OCI-LY7 (cell line): Measurements from ENCODE around the gene SEC22C. TPM values are rescaled to one million over a fixed set of nuclear protein-coding genes. Genes with fewer than 3 reads are reported as not detected.

Experiments
- BruUV-seq: library from RNA; stranded (reverse); fragments of 400-500 nt; replicated peaks from 2 replicates; lab custom pipeline; 2021; lab: Mats Ljungman, UMichigan
- CTCF ChIA-PET: fragments of 300-600 bp; sonication (Branson Sonifier 250); formaldehyde crosslinking; loops from one replicate; lab custom pipeline; 2022; ENCODE audit warnings: antibody characterized with exemption; ENCODE audit not compliant: unreplicated experiment; lab: Charles Lee
- POLR2A ChIA-PET: fragments of 300-600 bp; sonication (Branson Sonifier 250); formaldehyde crosslinking; loops from one replicate; lab custom pipeline; 2022; ENCODE audit warnings: antibody characterized with exemption; lab: Charles Lee
- DNase-seq: peaks from one replicate; pipeline ENCODE4 v3.0.0-alpha.2; 2015; ENCODE audit warnings: low spot score
- H2AFZ ChIP-seq: fragments of 200-600 bp; sonication (generic), shearing (Covaris generic); 2 replicates; pipeline ENCODE4 v1.6.1; 2014; ENCODE audit warnings: mild to moderate bottlenecking, antibody characterized with exemption, low read length, moderate library complexity
- H3K27ac ChIP-seq: fragments of 200-600 bp; sonication (generic); 2 replicates; pipeline ENCODE4 v1.5.1; 2014; ENCODE audit warnings: mixed run types, low read depth, mild to moderate bottlenecking, moderate library complexity, low read length, inconsistent platforms; ENCODE audit not compliant: poor library complexity, severe bottlenecking
- H3K36me3 ChIP-seq: fragments of 200-600 bp; sonication (generic); 2 replicates; pipeline ENCODE4 v1.6.1; 2014; ENCODE audit warnings: mild to moderate bottlenecking, antibody characterized with exemption, low read length, moderate library complexity, mixed read lengths; ENCODE audit not compliant: insufficient read depth
- H3K4me1 ChIP-seq: fragments of 200-600 bp; sonication (generic); 2 replicates; pipeline ENCODE4 v1.5.1; 2014; ENCODE audit warnings: mild to moderate bottlenecking, low read length; ENCODE audit not compliant: insufficient read depth, poor library complexity, severe bottlenecking
- H3K4me2 ChIP-seq: fragments of 200-600 bp; sonication (generic); 2 replicates; pipeline ENCODE4 v1.6.1; 2014; ENCODE audit warnings: mild to moderate bottlenecking, low read length
- H3K4me3 ChIP-seq: fragments of 200-600 bp; sonication (generic); 2 replicates; pipeline ENCODE4 v1.5.1; 2014; ENCODE audit warnings: mild to moderate bottlenecking, low read depth, low read length; ENCODE audit not compliant: poor library complexity, severe bottlenecking
- H3K79me2 ChIP-seq: fragments of 200-600 bp; sonication (generic); 2 replicates; pipeline ENCODE4 v1.6.1; 2016; ENCODE audit warnings: low read depth, mild to moderate bottlenecking, low read length, moderate library complexity, mixed read lengths; ENCODE audit not compliant: insufficient read depth
- H3K9me2 ChIP-seq: fragments of 200-600 bp; sonication (generic); 2 replicates; pipeline ENCODE4 v1.6.1; 2016; ENCODE audit warnings: mild to moderate bottlenecking, low read length, mixed read lengths; ENCODE audit not compliant: insufficient read depth
- H3K9me3 ChIP-seq: fragments of 200-600 bp; sonication (generic); 2 replicates; pipeline ENCODE4 v1.6.1; 2014; ENCODE audit warnings: mild to moderate bottlenecking, mixed run types, low read length, mixed read lengths
- H4K20me1 ChIP-seq: fragments of 200-600 bp; sonication (generic); 2 replicates; pipeline ENCODE4 v1.6.1; 2014; ENCODE audit warnings: mild to moderate bottlenecking, antibody characterized with exemption, low read length, moderate library complexity, mixed read lengths; ENCODE audit not compliant: insufficient read depth
- EZH2phosphoT487 ChIP-seq: fragments of 200-600 bp; sonication (generic); IDR thresholded peaks from 2 replicates; pipeline ENCODE4 v1.6.1; 2018; ENCODE audit warnings: low read depth, borderline replicate concordance, mild to moderate bottlenecking, mixed run types, antibody characterized with exemption, low read length, moderate library complexity, mixed read lengths
- intact Hi-C: fragments of 100-400 bp; cut with micrococcal nuclease; formaldehyde crosslinking; loops from one replicate; pipeline ENCODE4 v1.10.0; 2022; ENCODE audit not compliant: unreplicated experiment
- total RNA-seq, 2 experiments: library from RNA; depleted of rRNA in 1 of 2; stranded (reverse); fragments of >200 nt in 1 of 2; shearing (Covaris generic) in 1 of 2; gene quantifications; 2 replicates each; pipeline ENCODE4 v1.2.3, GENCODE V29; 2014 to 2022
- TF ChIP-seq, protein P1 (sequence below): fragments of 200-600 bp; sonication (generic); conservative IDR thresholded peaks from 2 replicates; pipeline ENCODE4 v1.5.1; 2014; ENCODE audit warnings: mild to moderate bottlenecking, antibody characterized with exemption, low read length, moderate library complexity, mixed read lengths

SEC22C gene
- total RNA-seq, 2 experiments from 2014 or later: 33.0 to 36.2 TPM

DNA sequence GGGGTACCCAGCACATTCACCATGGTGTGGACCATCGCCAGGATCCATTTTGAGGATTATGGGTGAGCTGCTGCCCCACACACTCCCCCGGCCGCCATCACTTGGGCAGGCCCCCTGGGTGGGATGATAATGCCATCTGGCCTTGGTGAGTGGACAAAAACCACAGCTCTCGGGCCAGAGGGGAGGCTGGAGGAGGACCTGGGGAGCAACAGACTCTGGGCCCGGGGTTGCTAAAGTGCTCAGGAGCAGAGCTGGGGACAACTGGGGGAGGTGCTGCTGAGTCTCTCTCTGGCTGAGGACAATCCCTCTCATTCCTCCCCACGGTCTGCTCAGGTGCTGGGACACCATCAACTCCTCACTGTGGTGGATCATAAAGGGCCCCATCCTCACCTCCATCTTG lies 50.3 kb downstream of the SEC22C start:
- no peak overlapping the region for H3K4me2 ChIP-seq
- no peaks in the 10 kb centered on the region for H3K9me2 ChIP-seq
- intact Hi-C loops: no loop called here
- POLR2A ChIA-PET: no interaction called here
- no peaks in the 10 kb centered on the region for H3K4me1 ChIP-seq
- no peak overlapping the region for H2AFZ ChIP-seq
- no TSS peak for BruUV-seq
- H3K4me3 ChIP-seq: no peak overlapping the region
- no peak for DNase-seq
- no peaks in the 10 kb centered on the region for H3K9me3 ChIP-seq
- CTCF ChIA-PET: no interaction called here
- no peak overlapping the region for H3K27ac ChIP-seq
- no peaks in the 10 kb centered on the region for H4K20me1 ChIP-seq
- no peaks in the 10 kb centered on the region for H3K36me3 ChIP-seq
- TF ChIP-seq, protein P1, sequence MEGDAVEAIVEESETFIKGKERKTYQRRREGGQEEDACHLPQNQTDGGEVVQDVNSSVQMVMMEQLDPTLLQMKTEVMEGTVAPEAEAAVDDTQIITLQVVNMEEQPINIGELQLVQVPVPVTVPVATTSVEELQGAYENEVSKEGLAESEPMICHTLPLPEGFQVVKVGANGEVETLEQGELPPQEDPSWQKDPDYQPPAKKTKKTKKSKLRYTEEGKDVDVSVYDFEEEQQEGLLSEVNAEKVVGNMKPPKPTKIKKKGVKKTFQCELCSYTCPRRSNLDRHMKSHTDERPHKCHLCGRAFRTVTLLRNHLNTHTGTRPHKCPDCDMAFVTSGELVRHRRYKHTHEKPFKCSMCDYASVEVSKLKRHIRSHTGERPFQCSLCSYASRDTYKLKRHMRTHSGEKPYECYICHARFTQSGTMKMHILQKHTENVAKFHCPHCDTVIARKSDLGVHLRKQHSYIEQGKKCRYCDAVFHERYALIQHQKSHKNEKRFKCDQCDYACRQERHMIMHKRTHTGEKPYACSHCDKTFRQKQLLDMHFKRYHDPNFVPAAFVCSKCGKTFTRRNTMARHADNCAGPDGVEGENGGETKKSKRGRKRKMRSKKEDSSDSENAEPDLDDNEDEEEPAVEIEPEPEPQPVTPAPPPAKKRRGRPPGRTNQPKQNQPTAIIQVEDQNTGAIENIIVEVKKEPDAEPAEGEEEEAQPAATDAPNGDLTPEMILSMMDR: no peak
- no peak for TF ChIP-seq EZH2phosphoT487
- no peaks in the 10 kb centered on the region for H3K79me2 ChIP-seq

DNA sequence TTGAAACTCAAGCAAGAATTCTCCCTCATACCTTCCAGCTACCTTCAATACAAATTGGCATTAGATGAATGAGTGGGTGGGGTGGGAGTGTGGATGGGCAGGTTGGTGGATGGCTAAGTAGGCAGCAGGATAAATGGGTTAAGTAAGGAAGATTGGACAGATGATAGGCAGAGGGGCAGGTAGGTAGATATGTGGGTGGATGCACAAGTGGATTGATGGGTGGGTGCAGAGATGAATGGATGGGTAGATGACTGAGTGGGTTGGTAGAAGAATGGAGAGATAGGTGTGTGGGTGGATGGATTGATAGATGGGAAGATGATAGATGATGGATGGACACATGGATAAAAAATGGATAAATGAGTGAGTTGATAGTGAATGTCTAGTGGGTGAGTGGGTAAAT lies 51.7 kb downstream of the SEC22C start:
- Histone ChIP-seq H3K27ac (no peak overlapping the region), H3K4me1 (no peaks in the 10 kb centered on the region)

DNA sequence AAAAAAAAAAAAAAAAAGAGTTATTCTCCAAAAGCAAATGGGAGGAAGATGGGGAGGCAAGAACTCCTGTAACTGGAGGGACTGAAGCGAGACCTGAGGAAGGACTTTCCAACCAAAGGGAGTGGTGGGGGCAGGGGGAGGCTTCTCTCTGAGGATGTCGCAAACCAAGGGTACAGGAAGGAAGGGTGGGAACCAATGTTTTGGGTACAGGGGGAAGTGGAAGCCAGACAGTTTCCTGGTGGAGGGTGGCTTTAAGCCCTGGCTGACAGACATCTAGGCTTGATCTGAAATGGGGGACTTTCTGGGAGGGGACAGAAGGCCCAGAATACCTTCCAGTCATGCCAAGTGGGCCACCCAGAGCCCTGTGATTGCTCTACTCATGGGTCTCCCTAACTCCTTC lies 52.3 kb downstream of the SEC22C start:
- no peak overlapping the region for H3K4me2 ChIP-seq
- no TSS peak for BruUV-seq
- H3K9me2 ChIP-seq: no peaks in the 10 kb centered on the region
- TF ChIP-seq, protein P1: no peak
- TF ChIP-seq EZH2phosphoT487: no peak
- intact Hi-C loops: no loop called here
- H3K9me3 ChIP-seq: no peaks in the 10 kb centered on the region
- no peaks in the 10 kb centered on the region for H3K36me3 ChIP-seq
- no peak overlapping the region for H2AFZ ChIP-seq
- H3K27ac ChIP-seq: no peak overlapping the region
- ChIA-PET POLR2A (no interaction called here), CTCF (no interaction called here)
- DNase-seq: no peak
- H3K4me1 ChIP-seq: no peaks in the 10 kb centered on the region
- H3K79me2 ChIP-seq: no peaks in the 10 kb centered on the region
- no peak overlapping the region for H3K4me3 ChIP-seq
- no peaks in the 10 kb centered on the region for H4K20me1 ChIP-seq

More for the DNA sequence above, 51.7 kb downstream of the SEC22C start:
- Histone ChIP-seq H3K4me3 (no peak overlapping the region), H3K4me2 (no peak overlapping the region), H3K9me2 (no peaks in the 10 kb centered on the region), H2AFZ (no peak overlapping the region), H3K36me3 (no peaks in the 10 kb centered on the region), H3K79me2 (no peaks in the 10 kb centered on the region), H3K9me3 (no peaks in the 10 kb centered on the region), H4K20me1 (no peaks in the 10 kb centered on the region)
- ChIA-PET CTCF (no interaction called here), POLR2A (no interaction called here)
- intact Hi-C loops: no loop called here
- DNase-seq: no peak
- TF ChIP-seq, protein P1: no peak
- TF ChIP-seq EZH2phosphoT487: no peak
- no TSS peak for BruUV-seq
